ENCODE measurements around the gene MAGED4.
"Not testable (repeated sequence)": the region's sequence is repeated elsewhere in the genome, so short reads cannot be mapped to it uniquely, and the experiment has no call there.

The MAGED4 gene, protein sequence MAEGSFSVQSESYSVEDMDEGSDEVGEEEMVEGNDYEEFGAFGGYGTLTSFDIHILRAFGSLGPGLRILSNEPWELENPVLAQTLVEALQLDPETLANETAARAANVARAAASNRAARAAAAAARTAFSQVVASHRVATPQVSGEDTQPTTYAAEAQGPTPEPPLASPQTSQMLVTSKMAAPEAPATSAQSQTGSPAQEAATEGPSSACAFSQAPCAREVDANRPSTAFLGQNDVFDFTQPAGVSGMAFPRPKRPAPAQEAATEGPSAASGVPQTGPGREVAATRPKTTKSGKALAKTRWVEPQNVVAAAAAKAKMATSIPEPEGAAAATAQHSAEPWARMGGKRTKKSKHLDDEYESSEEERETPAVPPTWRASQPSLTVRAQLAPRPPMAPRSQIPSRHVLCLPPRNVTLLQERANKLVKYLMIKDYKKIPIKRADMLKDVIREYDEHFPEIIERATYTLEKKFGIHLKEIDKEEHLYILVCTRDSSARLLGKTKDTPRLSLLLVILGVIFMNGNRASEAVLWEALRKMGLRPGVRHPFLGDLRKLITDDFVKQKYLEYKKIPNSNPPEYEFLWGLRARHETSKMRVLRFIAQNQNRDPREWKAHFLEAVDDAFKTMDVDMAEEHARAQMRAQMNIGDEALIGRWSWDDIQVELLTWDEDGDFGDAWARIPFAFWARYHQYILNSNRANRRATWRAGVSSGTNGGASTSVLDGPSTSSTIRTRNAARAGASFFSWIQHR

DNA sequence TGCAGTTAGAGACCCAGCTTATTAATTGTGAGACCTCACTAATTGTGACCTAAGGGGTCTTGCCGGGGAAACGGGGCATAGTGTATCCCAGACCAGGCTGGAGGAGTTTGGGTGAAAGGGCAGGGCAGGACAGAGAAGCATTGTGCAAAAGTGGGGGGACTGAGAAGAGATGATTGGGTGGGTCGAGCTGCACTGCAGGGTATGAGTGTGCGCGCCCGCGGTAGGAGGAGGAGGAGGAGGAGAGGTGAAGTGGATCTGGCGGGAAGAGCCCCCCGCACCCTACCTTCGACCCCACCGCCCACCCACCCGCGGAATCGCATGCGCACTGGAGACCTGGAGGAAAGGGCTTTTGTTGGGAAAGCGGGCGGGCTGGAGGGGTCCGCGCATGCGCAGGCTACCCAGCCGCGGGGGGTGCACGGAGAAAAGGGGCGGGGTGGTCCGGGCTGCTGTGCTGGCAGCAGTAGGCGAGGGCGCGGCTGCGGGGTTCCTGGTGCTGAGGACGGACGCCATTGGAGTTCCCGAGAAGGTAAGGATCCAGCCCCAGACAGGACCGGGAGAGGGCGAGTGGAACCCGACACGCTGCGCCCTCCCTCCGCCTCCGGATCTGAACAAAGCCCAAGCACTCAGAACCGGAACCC is at the start of gene MAGED4:
TSS of gene MAGED4 (plus strand) at position 449 of the 638 bp plus-strand sequence. CDS start 1,035 bp downstream, outside the sequence.
- DNase-seq (ENCODE audit: low read depth in 3 of 3) = not testable (repeated sequence)

DNA sequence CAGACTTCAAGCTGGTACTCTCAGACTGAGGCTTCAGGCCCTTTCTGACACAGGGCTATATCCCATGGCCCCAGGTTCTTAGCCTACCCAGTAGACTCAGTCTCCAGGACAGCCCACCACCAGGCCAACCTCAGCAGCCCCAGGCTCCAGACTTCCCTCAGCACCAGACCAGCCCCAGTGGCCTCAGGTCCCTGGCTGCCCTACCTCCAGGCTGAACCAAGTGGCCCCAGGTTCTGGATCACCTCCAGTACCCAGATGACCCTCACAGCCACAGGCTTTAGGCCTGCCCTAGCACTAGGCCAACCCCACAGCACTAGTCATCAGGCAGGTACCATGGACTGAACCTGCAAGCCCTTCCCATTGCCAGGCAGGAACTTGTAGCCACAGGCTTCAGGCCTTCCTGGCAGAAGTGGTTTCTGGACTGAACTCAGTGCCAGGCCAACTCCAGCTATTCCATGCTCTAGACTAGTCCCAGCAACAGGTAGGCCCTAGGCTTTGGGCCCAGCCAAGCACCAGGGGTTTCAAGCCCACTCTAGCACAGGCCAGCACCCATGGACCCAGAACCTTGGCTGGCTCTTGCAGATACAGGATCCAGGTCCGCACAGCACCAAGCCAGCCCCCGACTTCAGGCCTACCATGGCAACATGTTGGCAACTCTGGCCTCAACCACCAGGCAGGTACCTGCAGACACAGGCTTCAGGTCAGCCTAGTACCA is 45.7 kb upstream of the MAGED4 start:
- no peak for DNase-seq (ENCODE audit: low read depth in 3 of 3)

DNA sequence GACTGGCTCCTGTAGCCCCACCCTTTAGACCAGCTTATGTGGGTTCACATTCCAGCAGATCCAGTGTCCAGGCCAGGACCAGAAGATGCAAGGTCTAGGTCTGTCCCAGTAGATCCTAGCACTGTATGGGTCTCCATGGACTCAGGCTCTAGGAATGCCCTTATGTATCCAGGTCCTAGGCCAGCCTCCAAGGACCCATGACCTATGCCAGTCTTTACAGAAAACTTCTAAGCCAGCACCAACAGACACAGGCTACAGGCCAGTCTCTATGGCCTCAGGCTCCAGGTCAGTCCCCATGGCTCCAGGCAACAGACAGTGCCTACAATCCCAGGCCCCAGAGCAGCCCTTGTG is 45.2 kb upstream of the MAGED4 start:
- no peak for DNase-seq (ENCODE audit: low read depth in 3 of 3)

DNA sequence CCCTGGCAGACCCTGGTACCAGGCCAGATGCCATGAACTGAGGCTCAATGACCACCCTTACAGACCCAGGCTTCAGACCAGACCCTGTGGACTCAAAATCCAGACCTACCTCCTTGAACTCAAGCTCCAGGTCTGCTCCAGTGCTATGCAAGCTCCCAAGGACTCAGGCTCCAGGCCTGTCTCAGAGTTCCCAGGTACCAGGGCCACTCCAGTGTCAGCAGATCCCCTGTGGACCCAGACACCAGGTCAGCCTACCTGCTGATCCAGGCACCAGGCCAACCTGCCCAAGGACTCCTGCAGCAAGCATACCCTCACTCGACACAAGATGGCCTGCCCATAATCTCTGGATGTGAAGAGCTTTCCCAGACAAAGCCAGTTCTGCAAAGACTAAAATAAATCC is 44.7 kb upstream of the MAGED4 start:
- no peak for DNase-seq (ENCODE audit: low read depth in 3 of 3)

DNA sequence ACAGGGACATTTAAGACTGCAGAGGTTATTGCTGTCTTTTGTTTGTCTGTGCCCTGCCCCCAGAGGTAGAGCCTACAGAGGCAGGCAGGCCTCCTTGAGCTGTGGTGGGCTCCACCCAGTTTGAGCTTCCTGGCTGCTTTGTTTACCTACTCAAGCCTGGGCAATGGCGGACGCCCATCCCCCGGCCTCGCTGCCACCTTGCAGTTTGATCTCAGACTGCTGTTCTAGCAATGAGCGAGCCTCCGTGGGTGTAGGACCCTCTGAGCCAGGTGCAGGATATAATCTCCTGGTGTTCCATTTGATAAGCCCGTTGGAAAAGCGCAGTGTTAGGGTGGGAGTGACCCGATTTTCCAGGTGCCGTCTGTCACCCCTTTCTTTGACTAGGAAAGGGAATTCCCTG is 34.0 kb upstream of the MAGED4 start:
- DNase-seq (ENCODE audit: low read depth in 3 of 3) = not testable (repeated sequence)

DNA sequence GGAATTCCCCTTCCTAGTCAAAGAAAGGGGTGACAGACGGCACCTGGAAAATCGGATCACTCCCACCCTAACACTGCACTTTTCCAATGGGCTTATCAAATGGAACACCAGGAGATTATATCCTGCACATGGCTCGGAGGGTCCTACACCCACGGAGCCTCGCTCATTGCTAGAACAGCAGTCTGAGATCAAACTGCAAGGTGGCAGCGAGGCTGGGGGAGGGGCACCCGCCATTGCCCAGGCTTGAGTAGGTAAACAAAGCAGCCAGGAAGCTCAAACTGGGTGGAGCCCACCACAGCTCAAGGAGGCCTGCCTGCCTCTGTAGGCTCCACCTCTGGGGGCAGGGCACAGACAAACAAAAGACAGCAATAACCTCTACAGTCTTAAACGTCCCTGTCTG is 24.5 kb upstream of the MAGED4 start:
- DNase-seq (ENCODE audit: low read depth in 3 of 3) = not testable (repeated sequence)

DNA sequence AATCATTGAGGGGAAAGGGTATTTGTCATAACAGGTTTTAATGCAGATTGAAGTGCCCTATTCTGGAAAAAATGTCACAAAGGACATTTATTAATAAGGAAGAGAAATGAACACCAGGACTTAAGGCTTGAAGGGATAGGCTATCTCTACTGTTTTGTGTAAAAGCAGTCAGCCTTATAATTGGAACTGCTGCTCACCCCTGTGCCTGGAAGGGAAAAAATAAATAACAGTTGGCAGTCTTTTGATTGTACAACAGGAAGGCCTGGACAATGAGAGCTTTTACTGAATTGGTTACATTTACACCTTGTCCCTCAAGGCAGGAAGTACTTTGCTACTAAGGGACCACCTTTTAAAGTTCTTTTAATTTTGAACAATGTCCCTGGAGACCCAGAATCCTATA is 17.8 kb upstream of the MAGED4 start:
- no peak for DNase-seq (ENCODE audit: low read depth in 3 of 3)

DNA sequence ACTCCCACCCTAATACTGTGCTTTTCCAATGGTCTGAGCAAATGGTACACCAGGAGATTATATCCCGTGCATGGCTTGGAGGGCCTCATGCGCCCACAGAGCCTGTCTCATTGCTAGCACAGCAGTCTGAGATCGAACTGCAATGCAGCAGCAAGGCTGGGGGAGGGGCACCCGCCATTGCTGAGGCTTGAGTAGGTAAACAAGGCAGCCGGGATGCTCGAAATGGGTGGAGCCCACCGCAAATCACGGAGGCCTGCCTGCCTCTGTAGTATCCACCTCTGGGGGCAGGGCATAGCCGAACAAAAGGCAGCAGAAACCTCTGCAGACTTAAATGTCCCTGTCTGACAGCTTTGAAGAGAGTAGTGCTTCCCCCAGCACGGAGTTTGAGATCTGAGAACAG is 13.6 kb upstream of the MAGED4 start:
- not testable (repeated sequence) for DNase-seq (ENCODE audit: low read depth in 3 of 3)

DNA sequence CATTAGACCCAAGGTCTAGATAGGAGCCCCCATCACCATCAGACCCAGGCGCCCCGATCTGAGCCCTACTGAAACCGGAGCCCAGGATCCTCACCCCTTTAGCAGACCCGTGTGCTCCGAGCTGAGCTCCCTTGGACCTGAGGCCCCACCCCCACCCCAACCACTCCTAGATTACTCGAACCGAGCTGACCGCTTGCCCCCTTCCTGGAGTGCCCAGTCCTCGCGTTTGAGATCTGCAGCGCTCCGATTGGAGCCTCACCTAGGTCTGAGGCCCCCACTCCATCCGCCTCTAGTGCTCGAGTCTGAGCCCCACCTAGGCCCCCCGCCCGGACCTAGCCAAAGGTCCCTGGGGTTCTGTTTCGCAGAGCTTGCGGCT is 378 bp downstream of the MAGED4 start:
- not testable (repeated sequence) for DNase-seq (ENCODE audit: low read depth in 3 of 3)

DNA sequence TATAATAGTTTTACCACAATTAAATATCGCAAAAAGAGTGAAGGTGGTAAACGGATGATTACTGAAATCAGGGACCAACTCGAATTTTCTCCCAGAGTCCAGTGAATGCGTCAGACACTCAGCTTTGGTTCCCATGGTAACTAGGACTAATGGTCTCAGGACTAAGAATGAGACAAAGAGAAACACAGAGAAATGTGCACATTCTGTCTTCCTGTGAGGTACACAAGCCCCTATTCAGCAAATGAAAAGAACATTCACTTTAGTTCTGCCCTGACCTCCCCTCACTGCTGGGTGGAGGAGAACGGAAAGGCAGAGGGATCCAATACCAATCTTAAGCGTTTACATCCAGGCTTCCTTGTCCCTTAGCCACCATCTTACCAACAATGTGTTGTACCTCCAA is 26.7 kb downstream of the MAGED4 start:
- not testable (repeated sequence) for DNase-seq (ENCODE audit: low read depth in 3 of 3)

DNA sequence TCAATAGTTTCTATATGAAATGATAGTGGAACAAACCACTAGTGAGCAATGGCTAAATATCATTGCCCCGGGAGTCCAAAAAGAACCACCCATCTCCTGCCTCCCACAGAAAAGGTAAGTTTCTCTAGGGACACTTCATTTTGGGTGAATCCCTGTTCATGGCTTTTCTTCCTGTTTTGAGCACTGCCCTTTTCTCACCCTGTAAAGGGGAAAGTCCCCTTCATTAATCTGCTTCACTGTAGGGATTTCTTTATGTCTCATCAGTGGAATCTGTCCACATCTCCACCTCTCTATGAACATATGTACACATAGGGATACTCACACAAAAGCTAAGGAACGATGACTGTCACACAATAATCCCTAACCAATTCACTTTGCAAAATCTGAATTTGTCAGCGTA is 28.6 kb downstream of the MAGED4 start:
- DNase-seq (ENCODE audit: low read depth in 3 of 3) = no peak

DNA sequence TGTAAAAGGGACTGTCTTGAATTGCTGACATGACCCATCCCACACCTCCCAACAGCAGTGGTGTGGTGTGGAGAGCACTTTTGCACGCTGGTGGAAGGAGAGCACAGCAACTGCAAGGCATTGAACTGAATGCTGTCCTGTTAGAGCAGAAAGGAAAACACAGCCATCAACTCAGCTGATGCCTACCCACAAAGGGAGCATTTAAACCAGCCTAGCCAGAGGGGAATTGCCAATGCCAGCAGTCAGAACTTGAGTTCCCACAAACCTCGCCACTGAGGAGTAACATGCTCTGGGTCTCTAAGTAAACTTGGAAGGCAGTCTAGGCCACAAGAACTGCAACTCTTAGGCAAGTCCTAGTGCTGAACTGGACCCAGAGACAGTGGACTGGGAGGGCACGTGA is 31.9 kb downstream of the MAGED4 start:
- no peak for DNase-seq (ENCODE audit: low read depth in 3 of 3)

DNA sequence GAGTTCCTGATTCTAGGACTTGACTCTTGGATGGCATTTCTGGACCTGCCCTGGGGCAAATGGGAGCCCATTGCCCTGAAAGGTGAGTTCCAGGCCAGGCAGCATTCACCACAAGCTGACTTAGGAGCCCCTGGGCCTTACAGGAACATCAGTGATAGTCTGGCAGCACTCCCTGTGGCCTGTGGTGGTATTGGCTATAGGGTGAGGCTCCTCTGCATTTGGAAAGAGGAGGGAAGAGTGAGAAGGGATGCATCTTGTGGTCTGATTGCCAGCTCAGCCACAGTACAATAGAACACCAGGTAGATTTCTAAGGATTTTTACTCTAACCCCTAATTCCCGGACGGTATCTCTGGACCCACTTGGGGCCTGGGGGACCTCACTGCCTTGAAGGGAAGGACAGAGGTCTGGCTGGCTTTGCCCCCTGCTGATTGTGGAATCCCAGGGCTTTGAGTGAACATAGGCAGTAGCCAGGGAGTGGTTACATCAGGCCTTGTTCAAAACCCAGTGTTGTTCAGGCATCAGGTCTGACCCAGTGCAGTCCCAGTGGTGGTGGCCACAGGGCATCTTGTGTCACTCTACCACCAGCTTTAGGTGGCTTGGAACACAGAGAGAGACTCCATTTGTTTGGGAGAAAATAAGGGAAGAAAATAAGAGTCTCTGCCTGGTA is 32.9 kb downstream of the MAGED4 start:
- no peak for DNase-seq (ENCODE audit: low read depth in 3 of 3)

DNA sequence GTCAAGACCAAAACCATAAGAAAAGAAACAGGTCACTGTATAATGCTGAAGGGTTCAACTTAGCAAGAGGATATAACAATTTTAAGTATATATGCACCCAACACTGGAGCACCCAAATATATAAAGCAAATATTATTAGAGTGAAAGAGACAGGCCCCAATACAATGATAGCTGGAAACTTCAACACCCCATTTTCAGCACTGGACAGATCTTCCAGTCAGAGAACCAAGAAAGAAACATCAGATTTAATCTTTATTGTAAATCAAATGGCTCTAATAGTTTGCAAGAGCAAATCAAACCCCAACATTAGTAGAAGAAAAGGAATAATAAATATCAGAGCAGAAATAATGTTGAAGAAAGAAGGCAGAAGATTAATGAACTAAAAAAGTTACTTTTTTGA is 36.2 kb downstream of the MAGED4 start:
- no peak for DNase-seq (ENCODE audit: low read depth in 3 of 3)
